Activated B cell treated with CpG ODN at 0.5 μM for 24 hours (primary cell): Measurements from ENCODE around the gene AIPL1. TPM values are rescaled to one million over a fixed set of nuclear protein-coding genes. Genes with fewer than 3 reads are reported as not detected.

ENCODE experiments used
- ATAC-seq: fragments of 200-7000 bp; cut with Tn5 transposase; one replicate; pipeline ENCODE4 v1.10.0; 2021; ENCODE audit warnings: low read depth, mild to moderate bottlenecking, moderate library complexity
- CTCF ChIA-PET: fragments of 350-600 bp; sonication (Branson Sonifier 250); formaldehyde crosslinking; loops from one replicate; lab custom pipeline; 2021; ENCODE audit warnings: antibody characterized with exemption; lab: Charles Lee
- POLR2A ChIA-PET: fragments of 350-600 bp; sonication (Branson Sonifier 250); formaldehyde crosslinking; loops from one replicate; lab custom pipeline; 2021; ENCODE audit warnings: antibody characterized with exemption; lab: Charles Lee
- DNase-seq: peaks from one replicate; pipeline ENCODE4 v3.0.0; 2022
- H3K27ac Mint-ChIP-seq: one replicate; pipeline ENCODE4 v1.8.0; 2020; ENCODE audit warnings: mixed read lengths
- H3K27me3 Mint-ChIP-seq: one replicate; pipeline ENCODE4 v1.8.0; 2021; ENCODE audit warnings: mixed read lengths
- H3K36me3 Mint-ChIP-seq: one replicate; pipeline ENCODE4 v1.8.0; 2021; ENCODE audit warnings: low read depth, mixed read lengths
- H3K4me1 Mint-ChIP-seq: one replicate; pipeline ENCODE4 v1.8.0; 2021; ENCODE audit warnings: mixed read lengths
- H3K4me3 Mint-ChIP-seq: one replicate; pipeline ENCODE4 v1.8.0; 2020; ENCODE audit warnings: mild to moderate bottlenecking, mixed read lengths
- H3K9me3 Mint-ChIP-seq: one replicate; pipeline ENCODE4 v1.8.0; 2020; ENCODE audit warnings: mixed read lengths
- CTCF ChIP-seq: fragments of 200-600 bp; IDR thresholded peaks from one replicate; pipeline ENCODE4 v1.8.0; 2022; ENCODE audit warnings: antibody characterized with exemption, mild to moderate bottlenecking
- intact Hi-C: fragments of 100-400 bp; cut with micrococcal nuclease; formaldehyde crosslinking; loops from one replicate; pipeline ENCODE4 v1.15.1; 2024
- total RNA-seq: library from RNA; stranded (reverse); gene quantifications from 2 replicates; pipeline ENCODE4 v1.2.3, GENCODE V29; 2022

The AIPL1 gene
- total RNA-seq, 1 donor from 2014 or later = not detected

DNA sequence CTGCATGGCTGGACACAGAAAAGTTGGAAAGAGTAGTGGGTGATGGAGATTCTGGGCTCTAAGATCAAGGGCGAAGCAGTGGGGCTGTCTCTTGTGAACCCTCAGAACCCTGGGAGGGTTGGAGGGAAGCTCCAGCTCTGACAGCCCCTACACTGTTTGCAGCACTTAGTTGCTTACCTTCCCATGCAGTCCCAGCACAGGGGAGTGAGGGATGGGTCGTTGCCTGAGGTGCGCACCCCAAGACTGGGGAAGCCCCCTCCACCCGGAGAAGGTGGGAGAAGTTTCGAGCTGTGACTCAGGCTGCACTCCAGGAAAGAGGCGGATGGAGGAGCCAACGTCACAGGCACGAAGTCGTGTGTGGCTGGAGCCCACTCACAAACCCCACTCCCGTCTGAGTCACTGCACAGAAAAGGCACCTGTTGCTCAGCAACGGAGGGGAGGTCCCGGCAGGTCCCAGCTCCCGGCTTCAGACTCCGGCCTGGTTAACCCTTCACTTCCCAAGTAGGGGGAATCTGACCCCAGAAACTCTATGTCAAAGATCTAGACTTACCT is 60.1 kb downstream of the AIPL1 start:
- ATAC-seq (no peak), DNase-seq (no peak)
- no peak overlapping the region for H3K27ac Mint-ChIP-seq

GRCh38 chr17:6374271-6374691 is 60.6 kb downstream of the AIPL1 start:
- ChIA-PET CTCF (no interaction called here), POLR2A (no interaction called here)
- Mint-ChIP-seq H3K4me1 (peaks cover 12% of the 10 kb centered on the region), H3K27ac (no peak overlapping the region), H3K27me3 (peaks cover 11% of the 10 kb centered on the region), H3K9me3 (peaks cover 13% of the 10 kb centered on the region), H3K4me3 (no peak overlapping the region), H3K36me3 (no peaks in the 10 kb centered on the region)
- intact Hi-C loops = no loop called here
- DNase-seq = no peak
- ATAC-seq = no peak
- no peak for TF ChIP-seq CTCF

More for the DNA sequence above, 60.1 kb downstream of the AIPL1 start:
- intact Hi-C loops = no loop called here
- CTCF ChIA-PET = no interaction called here
- POLR2A ChIA-PET = no interaction called here
- Mint-ChIP-seq H3K36me3 (no peaks in the 10 kb centered on the region), H3K27me3 (peaks cover 12% of the 10 kb centered on the region), H3K4me1 (peaks cover 12% of the 10 kb centered on the region), H3K9me3 (peaks cover 13% of the 10 kb centered on the region), H3K4me3 (no peak overlapping the region)
- no peak for TF ChIP-seq CTCF

Other genes starting within 250 kb of the AIPL1 start
- gene PIMREG, start 9.3 kb upstream of the AIPL1 start, total RNA-seq = 0.27 and 0.69 TPM in 2 replicates
- gene PITPNM3, start 121.4 kb upstream of the AIPL1 start, total RNA-seq = 0.69 and 1.1 TPM in 2 replicates
- 21.0 and 24.7 TPM in 2 replicates for gene KIAA0753, start 205.6 kb upstream of the AIPL1 start, total RNA-seq
- 42.7 and 54.5 TPM in 2 replicates for gene TXNDC17, start 205.9 kb upstream of the AIPL1 start, total RNA-seq
- gene MED31, start 216.5 kb upstream of the AIPL1 start, total RNA-seq = 16.5 and 23.4 TPM in 2 replicates
- gene C17orf100, start 216.6 kb upstream of the AIPL1 start, total RNA-seq = 2.9 and 3.5 TPM in 2 replicates